ENCODE measurements around the gene FOXP4. TPM values are rescaled to one million over a fixed set of nuclear protein-coding genes. Genes with fewer than 3 reads are reported as not detected.

FOXP4 gene
- total and polyA plus RNA-seq, 4 donors: 2.5 to 16.0 (median 4.3) TPM

DNA sequence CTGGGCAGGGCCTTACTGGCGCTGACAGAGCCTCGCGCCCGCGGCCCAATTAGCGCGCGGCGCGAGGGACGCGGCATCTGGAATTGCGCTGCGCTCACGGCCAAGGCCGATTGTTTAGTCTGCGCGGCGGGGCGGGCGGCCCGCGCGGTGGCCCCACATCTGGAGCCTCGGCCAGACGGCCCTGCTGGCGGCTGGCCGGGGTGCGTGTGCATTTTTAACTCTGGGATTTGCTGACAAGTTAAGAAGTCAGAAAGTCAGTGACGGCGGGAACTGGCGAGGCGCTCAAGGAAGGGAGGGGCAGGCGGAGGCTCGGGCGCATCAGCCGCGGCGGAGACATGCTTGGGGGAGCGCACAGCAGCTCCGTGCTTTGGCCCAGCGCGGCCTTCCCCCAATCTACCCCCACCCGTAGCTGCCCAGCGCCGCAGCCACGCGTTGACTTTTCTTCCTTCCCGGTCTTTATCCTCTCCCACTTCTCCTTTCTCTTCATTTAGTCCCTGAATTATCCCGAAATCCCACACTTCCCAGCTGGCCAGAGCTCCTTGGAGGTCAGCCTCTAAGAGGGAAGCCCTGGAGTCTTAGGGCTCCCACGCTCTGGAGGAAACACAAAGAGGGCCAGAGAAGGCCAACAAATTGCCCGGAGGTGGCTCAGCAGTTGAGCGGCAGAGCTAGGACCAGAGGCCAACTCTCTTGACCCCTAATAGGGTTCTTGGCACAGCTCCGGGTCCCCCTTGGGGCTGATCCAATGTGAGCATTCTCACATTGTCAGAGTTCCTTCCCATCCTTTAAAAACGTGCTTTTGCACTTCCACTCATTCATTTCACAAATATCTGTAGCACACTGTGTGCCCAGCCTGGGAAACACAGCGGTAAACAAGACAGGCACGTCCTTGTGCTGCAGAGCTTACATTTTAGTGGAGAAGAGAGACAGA, 40.8 kb upstream of the FOXP4 start:
- H3K27me3 ChIP-seq (ENCODE audit: control insufficient read depth in 4 of 4, insufficient read depth in 4 of 4, low read length in 3 of 4): peaks cover 0 to 9% (median under 1%) of the 10 kb centered on the region in 4 donors
- 7% methylated on average over 57 of the region's 57 CpGs for WGBS
- TF ChIP-seq HNF4G (IDR thresholded peaks at IDR 0.05) (no peak), SP1 (IDR thresholded peaks at IDR 0.05) (peak; percentile 49), NR2F2 (IDR thresholded peaks at IDR 0.05) (peak; percentile 78), RXRA (IDR thresholded peaks at IDR 0.05) (no peak), YY1 (IDR thresholded peaks at IDR 0.05) (no peak)
- TF ChIP-seq, protein P1, sequence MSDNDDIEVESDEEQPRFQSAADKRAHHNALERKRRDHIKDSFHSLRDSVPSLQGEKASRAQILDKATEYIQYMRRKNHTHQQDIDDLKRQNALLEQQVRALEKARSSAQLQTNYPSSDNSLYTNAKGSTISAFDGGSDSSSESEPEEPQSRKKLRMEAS (IDR thresholded peaks at IDR 0.05): no peak
- TF ChIP-seq, protein P2, sequence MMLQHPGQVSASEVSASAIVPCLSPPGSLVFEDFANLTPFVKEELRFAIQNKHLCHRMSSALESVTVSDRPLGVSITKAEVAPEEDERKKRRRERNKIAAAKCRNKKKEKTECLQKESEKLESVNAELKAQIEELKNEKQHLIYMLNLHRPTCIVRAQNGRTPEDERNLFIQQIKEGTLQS (IDR thresholded peaks at IDR 0.05): no peak

DNA sequence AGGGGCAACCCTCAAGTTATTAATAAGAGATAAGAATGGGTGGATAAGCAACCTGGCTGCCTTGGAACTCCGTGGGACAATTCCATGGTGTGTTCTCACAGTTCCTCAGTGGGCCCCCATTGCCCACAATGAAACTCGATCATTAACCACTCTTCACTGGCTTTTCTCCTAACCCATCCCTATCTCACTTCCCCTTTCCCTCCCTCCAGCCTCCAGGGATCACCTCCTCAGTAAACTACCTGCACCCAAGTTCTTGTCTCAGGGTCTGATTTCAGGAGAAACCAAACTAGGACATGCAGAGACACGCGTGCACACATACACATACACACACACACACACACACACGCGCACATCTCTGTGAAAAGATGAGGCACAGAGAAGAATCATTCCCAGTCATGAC, 37.7 kb upstream of the FOXP4 start:
- H3K36me3 ChIP-seq (ENCODE audit: control insufficient read depth in 4 of 4, insufficient read depth in 3 of 4, low read depth in 1 of 4, low read length in 3 of 4): no peaks in the 10 kb centered on the region
- H3K9ac ChIP-seq (ENCODE audit: low read depth in 1 of 2, low read length in 2 of 2): no peak overlapping the region
- H3K9me3 ChIP-seq (ENCODE audit: control insufficient read depth in 4 of 4, low read length in 3 of 4): no peaks in the 10 kb centered on the region
- TF ChIP-seq YY1 (IDR thresholded peaks at IDR 0.05) (no peak), GABPA (IDR thresholded peaks at IDR 0.05 in 1 of 2, conservative IDR thresholded peaks at IDR 0.05 in 1 of 2) (no peak), HNF4A (conservative IDR thresholded peaks at IDR 0.05) (no peak), SP1 (IDR thresholded peaks at IDR 0.05) (no peak), NR2F2 (IDR thresholded peaks at IDR 0.05) (no peak), JUND (IDR thresholded peaks at IDR 0.05) (no peak), EGR1 (IDR thresholded peaks at IDR 0.05; ENCODE audit: low read depth in 2 of 2) (no peak), FOXA1 (IDR thresholded peaks at IDR 0.05) (no peak), RAD21 (IDR thresholded peaks at IDR 0.05) (no peak), RXRA (IDR thresholded peaks at IDR 0.05) (no peak), TAF1 (conservative IDR thresholded peaks at IDR 0.05) (no peak), HNF4G (IDR thresholded peaks at IDR 0.05) (no peak)
- TF ChIP-seq, protein P3, sequence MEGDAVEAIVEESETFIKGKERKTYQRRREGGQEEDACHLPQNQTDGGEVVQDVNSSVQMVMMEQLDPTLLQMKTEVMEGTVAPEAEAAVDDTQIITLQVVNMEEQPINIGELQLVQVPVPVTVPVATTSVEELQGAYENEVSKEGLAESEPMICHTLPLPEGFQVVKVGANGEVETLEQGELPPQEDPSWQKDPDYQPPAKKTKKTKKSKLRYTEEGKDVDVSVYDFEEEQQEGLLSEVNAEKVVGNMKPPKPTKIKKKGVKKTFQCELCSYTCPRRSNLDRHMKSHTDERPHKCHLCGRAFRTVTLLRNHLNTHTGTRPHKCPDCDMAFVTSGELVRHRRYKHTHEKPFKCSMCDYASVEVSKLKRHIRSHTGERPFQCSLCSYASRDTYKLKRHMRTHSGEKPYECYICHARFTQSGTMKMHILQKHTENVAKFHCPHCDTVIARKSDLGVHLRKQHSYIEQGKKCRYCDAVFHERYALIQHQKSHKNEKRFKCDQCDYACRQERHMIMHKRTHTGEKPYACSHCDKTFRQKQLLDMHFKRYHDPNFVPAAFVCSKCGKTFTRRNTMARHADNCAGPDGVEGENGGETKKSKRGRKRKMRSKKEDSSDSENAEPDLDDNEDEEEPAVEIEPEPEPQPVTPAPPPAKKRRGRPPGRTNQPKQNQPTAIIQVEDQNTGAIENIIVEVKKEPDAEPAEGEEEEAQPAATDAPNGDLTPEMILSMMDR (IDR thresholded peaks at IDR 0.05; ENCODE audit: low read depth, low read length, missing input control): no peak
- TF ChIP-seq, protein P2 (IDR thresholded peaks at IDR 0.05): no peak
- TF ChIP-seq, protein P4, sequence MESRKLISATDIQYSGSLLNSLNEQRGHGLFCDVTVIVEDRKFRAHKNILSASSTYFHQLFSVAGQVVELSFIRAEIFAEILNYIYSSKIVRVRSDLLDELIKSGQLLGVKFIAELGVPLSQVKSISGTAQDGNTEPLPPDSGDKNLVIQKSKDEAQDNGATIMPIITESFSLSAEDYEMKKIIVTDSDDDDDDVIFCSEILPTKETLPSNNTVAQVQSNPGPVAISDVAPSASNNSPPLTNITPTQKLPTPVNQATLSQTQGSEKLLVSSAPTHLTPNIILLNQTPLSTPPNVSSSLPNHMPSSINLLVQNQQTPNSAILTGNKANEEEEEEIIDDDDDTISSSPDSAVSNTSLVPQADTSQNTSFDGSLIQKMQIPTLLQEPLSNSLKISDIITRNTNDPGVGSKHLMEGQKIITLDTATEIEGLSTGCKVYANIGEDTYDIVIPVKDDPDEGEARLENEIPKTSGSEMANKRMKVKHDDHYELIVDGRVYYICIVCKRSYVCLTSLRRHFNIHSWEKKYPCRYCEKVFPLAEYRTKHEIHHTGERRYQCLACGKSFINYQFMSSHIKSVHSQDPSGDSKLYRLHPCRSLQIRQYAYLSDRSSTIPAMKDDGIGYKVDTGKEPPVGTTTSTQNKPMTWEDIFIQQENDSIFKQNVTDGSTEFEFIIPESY (IDR thresholded peaks at IDR 0.05): no peak
- TF ChIP-seq, protein P1 (IDR thresholded peaks at IDR 0.05): no peak
- TF ChIP-seq, protein P5, sequence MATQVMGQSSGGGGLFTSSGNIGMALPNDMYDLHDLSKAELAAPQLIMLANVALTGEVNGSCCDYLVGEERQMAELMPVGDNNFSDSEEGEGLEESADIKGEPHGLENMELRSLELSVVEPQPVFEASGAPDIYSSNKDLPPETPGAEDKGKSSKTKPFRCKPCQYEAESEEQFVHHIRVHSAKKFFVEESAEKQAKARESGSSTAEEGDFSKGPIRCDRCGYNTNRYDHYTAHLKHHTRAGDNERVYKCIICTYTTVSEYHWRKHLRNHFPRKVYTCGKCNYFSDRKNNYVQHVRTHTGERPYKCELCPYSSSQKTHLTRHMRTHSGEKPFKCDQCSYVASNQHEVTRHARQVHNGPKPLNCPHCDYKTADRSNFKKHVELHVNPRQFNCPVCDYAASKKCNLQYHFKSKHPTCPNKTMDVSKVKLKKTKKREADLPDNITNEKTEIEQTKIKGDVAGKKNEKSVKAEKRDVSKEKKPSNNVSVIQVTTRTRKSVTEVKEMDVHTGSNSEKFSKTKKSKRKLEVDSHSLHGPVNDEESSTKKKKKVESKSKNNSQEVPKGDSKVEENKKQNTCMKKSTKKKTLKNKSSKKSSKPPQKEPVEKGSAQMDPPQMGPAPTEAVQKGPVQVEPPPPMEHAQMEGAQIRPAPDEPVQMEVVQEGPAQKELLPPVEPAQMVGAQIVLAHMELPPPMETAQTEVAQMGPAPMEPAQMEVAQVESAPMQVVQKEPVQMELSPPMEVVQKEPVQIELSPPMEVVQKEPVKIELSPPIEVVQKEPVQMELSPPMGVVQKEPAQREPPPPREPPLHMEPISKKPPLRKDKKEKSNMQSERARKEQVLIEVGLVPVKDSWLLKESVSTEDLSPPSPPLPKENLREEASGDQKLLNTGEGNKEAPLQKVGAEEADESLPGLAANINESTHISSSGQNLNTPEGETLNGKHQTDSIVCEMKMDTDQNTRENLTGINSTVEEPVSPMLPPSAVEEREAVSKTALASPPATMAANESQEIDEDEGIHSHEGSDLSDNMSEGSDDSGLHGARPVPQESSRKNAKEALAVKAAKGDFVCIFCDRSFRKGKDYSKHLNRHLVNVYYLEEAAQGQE (IDR thresholded peaks at IDR 0.05): no peak
- DNase-seq (ENCODE audit: low spot score): no peak
- 83% methylated on average over 6 of the region's 6 CpGs for WGBS
- H3K4me1 ChIP-seq (ENCODE audit: control insufficient read depth in 4 of 4, insufficient read depth in 4 of 4, low read length in 3 of 4): peaks cover 12 to 20% (median 17%) of the 10 kb centered on the region in 4 donors
- no peak overlapping the region for H3K4me3 ChIP-seq (ENCODE audit: low read depth in 1 of 3, low read length in 3 of 3)
- peaks cover 0 to 9% (median under 1%) of the 10 kb centered on the region in 4 donors for H3K27me3 ChIP-seq (ENCODE audit: control insufficient read depth in 4 of 4, insufficient read depth in 4 of 4, low read length in 3 of 4)
- no peak overlapping the region for H3K27ac ChIP-seq (ENCODE audit: low read depth in 1 of 2, low read length in 2 of 2)

More for the DNA sequence above, 40.8 kb upstream of the FOXP4 start:
- H3K4me3 ChIP-seq (ENCODE audit: low read depth in 1 of 3, low read length in 3 of 3): peak overlapping the region in 1 of 3 donors; percentile 24
- H3K9ac ChIP-seq (ENCODE audit: low read depth in 1 of 2, low read length in 2 of 2): no peak overlapping the region
- no peaks in the 10 kb centered on the region for H3K9me3 ChIP-seq (ENCODE audit: control insufficient read depth in 4 of 4, low read length in 3 of 4)
- peaks cover 12 to 20% (median 17%) of the 10 kb centered on the region in 4 donors for H3K4me1 ChIP-seq (ENCODE audit: control insufficient read depth in 4 of 4, insufficient read depth in 4 of 4, low read length in 3 of 4)
- peak overlapping the region; percentile 28 to 46 for H3K27ac ChIP-seq (ENCODE audit: low read depth in 1 of 2, low read length in 2 of 2)
- DNase-seq (ENCODE audit: low spot score): peak; percentile 36
- no peaks in the 10 kb centered on the region for H3K36me3 ChIP-seq (ENCODE audit: control insufficient read depth in 4 of 4, insufficient read depth in 3 of 4, low read depth in 1 of 4, low read length in 3 of 4)

Data from liver (tissue), 9 donors.